Duodenal mucosa (tissue), 2 donors: ENCODE measurements around the gene ACSF2.

Experiments used
- H3K27ac ChIP-seq: one replicate; pipeline ENCODE4 v1.7.0; 2013; ENCODE audit warnings: low read depth, low read length
- H3K27me3 ChIP-seq, 2 donors: one replicate each; pipeline ENCODE4 v1.7.0; 2013; ENCODE audit warnings: low read length in 2 of 2, control low read depth in 1 of 2; ENCODE audit not compliant: insufficient read depth in 2 of 2, control insufficient read depth in 1 of 2
- H3K36me3 ChIP-seq, 2 donors: one replicate each; pipeline ENCODE4 v1.7.0; 2013; ENCODE audit warnings: low read length in 2 of 2, control low read depth in 1 of 2; ENCODE audit not compliant: insufficient read depth in 2 of 2, control insufficient read depth in 1 of 2
- H3K4me1 ChIP-seq, 2 donors: one replicate each; pipeline ENCODE4 v1.7.0; 2013; ENCODE audit warnings: low read length in 2 of 2, control low read depth in 1 of 2; ENCODE audit not compliant: insufficient read depth in 2 of 2, control insufficient read depth in 1 of 2
- H3K4me3 ChIP-seq, 2 donors: one replicate each; pipeline ENCODE4 v1.7.0; 2013; ENCODE audit warnings: low read length in 2 of 2, low read depth in 1 of 2
- H3K9ac ChIP-seq, 2 donors: one replicate each; pipeline ENCODE4 v1.7.0; 2013; ENCODE audit warnings: low read length in 2 of 2, low read depth in 1 of 2
- H3K9me3 ChIP-seq, 2 donors: one replicate each; pipeline ENCODE4 v1.7.0; 2013; ENCODE audit warnings: low read length in 2 of 2, control low read depth in 1 of 2; ENCODE audit not compliant: control insufficient read depth in 1 of 2

ACSF2 gene

GRCh38 chr17:50520483-50520882 lies 94.5 kb downstream of the ACSF2 start:
- H3K27me3 ChIP-seq, result no peaks in the 10 kb centered on the region
- H3K27ac ChIP-seq, result no peak overlapping the region
- no peaks in the 10 kb centered on the region for H3K4me1 ChIP-seq
- no peak overlapping the region for H3K9ac ChIP-seq
- H3K36me3 ChIP-seq, result no peaks in the 10 kb centered on the region
- no peaks in the 10 kb centered on the region for H3K9me3 ChIP-seq
- H3K4me3 ChIP-seq, result no peak overlapping the region

- Histone ChIP-seq H3K9ac (no peak overlapping the region), H3K4me1 (no peaks in the 10 kb centered on the region), H3K36me3 (no peaks in the 10 kb centered on the region), H3K27me3 (no peaks in the 10 kb centered on the region), H3K27ac (no peak overlapping the region), H3K9me3 (no peaks in the 10 kb centered on the region), H3K4me3 (no peak overlapping the region)
Observed at GRCh38 chr17:50521514-50521913, 95.5 kb downstream of the ACSF2 start.

- H3K4me1 ChIP-seq, result no peaks in the 10 kb centered on the region
- H3K4me3 ChIP-seq, result no peak overlapping the region
- no peaks in the 10 kb centered on the region for H3K27me3 ChIP-seq
- H3K9ac ChIP-seq, result no peak overlapping the region
- no peaks in the 10 kb centered on the region for H3K9me3 ChIP-seq
- no peaks in the 10 kb centered on the region for H3K36me3 ChIP-seq
- H3K27ac ChIP-seq, result no peak overlapping the region
Observed at GRCh38 chr17:50522766-50523165, 96.7 kb downstream of the ACSF2 start.

GRCh38 chr17:50523208-50523607 lies 97.2 kb downstream of the ACSF2 start:
- Histone ChIP-seq H3K4me3 (no peak overlapping the region), H3K9ac (no peak overlapping the region), H3K4me1 (no peaks in the 10 kb centered on the region), H3K9me3 (no peaks in the 10 kb centered on the region), H3K27ac (no peak overlapping the region), H3K27me3 (no peaks in the 10 kb centered on the region), H3K36me3 (no peaks in the 10 kb centered on the region)
